Body of pancreas (tissue), 4 donors: ENCODE data around the gene L3MBTL3.

Experiments used
- CTCF ChIP-seq, 7 experiments: fragments of 450-650 bp in 4 of 7; fragments of 200-600 bp in 3 of 7; sonication (generic) in 3 of 7; IDR thresholded peaks; one replicate each; pipeline ENCODE4 v1.5.1; 2016 to 2019; ENCODE audit warnings: antibody characterized with exemption in 7 of 7
- POLR2A ChIP-seq, 3 donors: fragments of 450-650 bp; IDR thresholded peaks; one replicate each; pipeline ENCODE4 v1.6.1; 2016; ENCODE audit warnings: antibody characterized with exemption in 3 of 3, mild to moderate bottlenecking in 2 of 3

- no peak for TF ChIP-seq CTCF (IDR thresholded peaks at IDR 0.05)
- TF ChIP-seq POLR2A (IDR thresholded peaks at IDR 0.05), result no peak
These were observed 144.0 kb downstream of the L3MBTL3 start for GRCh38 chr6:130162421-130162820.
